DOHH2 (cell line): Measurements from ENCODE around the gene GPSM3.

Source experiments
- H3F3A ChIP-seq: fragments of 200-600 bp; sonication (generic), shearing (Covaris generic); 2 replicates; pipeline ENCODE4 v1.6.0; 2016; ENCODE audit warnings: antibody characterized with exemption, mild to moderate bottlenecking; ENCODE audit not compliant: control insufficient read depth, insufficient read depth
- H3K27ac ChIP-seq: fragments of 200-600 bp; sonication (generic); 2 replicates; pipeline ENCODE4 v1.5.1; 2014; ENCODE audit warnings: low read depth, mild to moderate bottlenecking, low read length, moderate library complexity
- H3K27me3 ChIP-seq: fragments of 200-600 bp; sonication (generic); 2 replicates; pipeline ENCODE4 v1.6.1; 2014; ENCODE audit warnings: mild to moderate bottlenecking, low read length, mixed read lengths; ENCODE audit not compliant: control insufficient read depth
- H3K36me3 ChIP-seq: fragments of 200-600 bp; sonication (generic); 2 replicates; pipeline ENCODE4 v1.6.1; 2014; ENCODE audit warnings: mild to moderate bottlenecking, low read length, moderate library complexity, mixed read lengths; ENCODE audit not compliant: control insufficient read depth
- H3K4me1 ChIP-seq: fragments of 200-600 bp; sonication (generic); 2 replicates; pipeline ENCODE4 v1.6.1; 2014; ENCODE audit warnings: mild to moderate bottlenecking, low read length, mixed read lengths; ENCODE audit not compliant: control insufficient read depth
- H3K4me2 ChIP-seq: fragments of 200-600 bp; sonication (generic); 2 replicates; pipeline ENCODE4 v1.6.0; 2014; ENCODE audit warnings: mild to moderate bottlenecking, low read length, moderate library complexity
- H3K4me3 ChIP-seq: fragments of 200-600 bp; sonication (generic); 2 replicates; pipeline ENCODE4 v1.5.1; 2014; ENCODE audit warnings: mild to moderate bottlenecking, low read length, mixed read lengths
- H3K79me2 ChIP-seq: fragments of 200-600 bp; sonication (generic); 2 replicates; pipeline ENCODE4 v1.6.1; 2014; ENCODE audit warnings: mild to moderate bottlenecking, low read length, mixed read lengths; ENCODE audit not compliant: control insufficient read depth
- H3K9me2 ChIP-seq: fragments of 200-600 bp; sonication (generic); replicated peaks from 2 replicates; pipeline ENCODE4 v1.6.1; 2014; ENCODE audit warnings: mild to moderate bottlenecking, low read length, mixed read lengths; ENCODE audit not compliant: control insufficient read depth
- H3K9me3 ChIP-seq: fragments of 200-600 bp; sonication (generic); 2 replicates; pipeline ENCODE4 v1.6.1; 2014; ENCODE audit warnings: antibody characterized with exemption, low read length, mixed read lengths; ENCODE audit not compliant: control insufficient read depth, insufficient read depth
- H4K20me1 ChIP-seq: fragments of 200-600 bp; sonication (generic); 2 replicates; pipeline ENCODE4 v1.6.0; 2014; ENCODE audit warnings: low read depth, mild to moderate bottlenecking, antibody characterized with exemption, low read length, moderate library complexity; ENCODE audit not compliant: control insufficient read depth, insufficient read depth
- CTCF ChIP-seq: fragments of 200-600 bp; sonication (generic); IDR thresholded peaks from one replicate; pipeline ENCODE4 v1.5.1; 2014; ENCODE audit warnings: antibody characterized with exemption, mild to moderate bottlenecking, low read depth, low read length; ENCODE audit not compliant: poor library complexity, severe bottlenecking
- EZH2phosphoT487 ChIP-seq: fragments of 200-600 bp; sonication (generic); IDR thresholded peaks from 2 replicates; pipeline ENCODE4 v1.6.1; 2017; ENCODE audit warnings: borderline replicate concordance, mild to moderate bottlenecking, antibody characterized with exemption, low read length, moderate library complexity, mixed read lengths

GPSM3 gene

GRCh38 chr6:32223258-32224235 lies 31.1 kb upstream of the GPSM3 start, which contains the start of gene NOTCH4:
TSS of gene NOTCH4 (minus strand) at chr6:32224067. CDS start at chr6:32223928, 139 bp downstream.
- Histone ChIP-seq H3K27ac (no peak within 1 kb of the TSS), H4K20me1 (no peaks in the 10 kb centered on the region), H3K79me2 (no peaks in the 10 kb centered on the region), H3K4me1 (peaks cover 49% of the 10 kb centered on the region), H3K9me2 (no peaks in the 10 kb centered on the region), H3K27me3 (no peaks in the 10 kb centered on the region), H3K4me2 (peak within 1 kb of the TSS; percentile 31; the same call in 1 of the 2 replicates), H3F3A (no peaks in the 10 kb centered on the region), H3K4me3 (peak within 1 kb of the TSS; percentile 22), H3K36me3 (no peaks in the 10 kb centered on the region), H3K9me3 (no peaks in the 10 kb centered on the region)
- TF ChIP-seq EZH2phosphoT487 (no peak), CTCF (no peak)

GRCh38 chr6:32222333-32223230 lies 30.1 kb upstream of the GPSM3 start:
- H3K79me2 ChIP-seq: no peaks in the 10 kb centered on the region
- TF ChIP-seq EZH2phosphoT487 (no peak), CTCF (no peak)
- no peak overlapping the region for H3K4me3 ChIP-seq
- peaks cover 49% of the 10 kb centered on the region for H3K4me1 ChIP-seq
- H4K20me1 ChIP-seq: no peaks in the 10 kb centered on the region
- no peak overlapping the region for H3K27ac ChIP-seq
- H3K9me3 ChIP-seq: no peaks in the 10 kb centered on the region
- no peaks in the 10 kb centered on the region for H3K9me2 ChIP-seq
- no peaks in the 10 kb centered on the region for H3K27me3 ChIP-seq
- H3F3A ChIP-seq: no peaks in the 10 kb centered on the region
- H3K4me2 ChIP-seq: peak overlapping the region; percentile 31; the same call in 1 of the 2 replicates
- H3K36me3 ChIP-seq: no peaks in the 10 kb centered on the region

- no peaks in the 10 kb centered on the region for H3K9me3 ChIP-seq
- no peaks in the 10 kb centered on the region for H3K27me3 ChIP-seq
- no peak overlapping the region for H3K4me3 ChIP-seq
- H3K4me2 ChIP-seq: no peak overlapping the region
- no peak for TF ChIP-seq CTCF
- TF ChIP-seq EZH2phosphoT487: no peak
- no peak overlapping the region for H3K27ac ChIP-seq
- H3F3A ChIP-seq: no peaks in the 10 kb centered on the region
- H4K20me1 ChIP-seq: no peaks in the 10 kb centered on the region
- no peaks in the 10 kb centered on the region for H3K36me3 ChIP-seq
- no peaks in the 10 kb centered on the region for H3K79me2 ChIP-seq
- H3K4me1 ChIP-seq: peaks cover 35% of the 10 kb centered on the region
- H3K9me2 ChIP-seq: no peaks in the 10 kb centered on the region
Observed at GRCh38 chr6:32220021-32220420, 27.6 kb upstream of the GPSM3 start.
